Measurements from ENCODE around the gene ARHGAP27. TPM values are rescaled to one million over a fixed set of nuclear protein-coding genes. Genes with fewer than 3 reads are reported as not detected.
"Not testable (repeated sequence)": the region's sequence is repeated elsewhere in the genome, so short reads cannot be mapped to it uniquely, and the experiment has no call there.

The ARHGAP27 gene
- total RNA-seq, 1 donor from 2014 or later, result 39.8 TPM

DNA sequence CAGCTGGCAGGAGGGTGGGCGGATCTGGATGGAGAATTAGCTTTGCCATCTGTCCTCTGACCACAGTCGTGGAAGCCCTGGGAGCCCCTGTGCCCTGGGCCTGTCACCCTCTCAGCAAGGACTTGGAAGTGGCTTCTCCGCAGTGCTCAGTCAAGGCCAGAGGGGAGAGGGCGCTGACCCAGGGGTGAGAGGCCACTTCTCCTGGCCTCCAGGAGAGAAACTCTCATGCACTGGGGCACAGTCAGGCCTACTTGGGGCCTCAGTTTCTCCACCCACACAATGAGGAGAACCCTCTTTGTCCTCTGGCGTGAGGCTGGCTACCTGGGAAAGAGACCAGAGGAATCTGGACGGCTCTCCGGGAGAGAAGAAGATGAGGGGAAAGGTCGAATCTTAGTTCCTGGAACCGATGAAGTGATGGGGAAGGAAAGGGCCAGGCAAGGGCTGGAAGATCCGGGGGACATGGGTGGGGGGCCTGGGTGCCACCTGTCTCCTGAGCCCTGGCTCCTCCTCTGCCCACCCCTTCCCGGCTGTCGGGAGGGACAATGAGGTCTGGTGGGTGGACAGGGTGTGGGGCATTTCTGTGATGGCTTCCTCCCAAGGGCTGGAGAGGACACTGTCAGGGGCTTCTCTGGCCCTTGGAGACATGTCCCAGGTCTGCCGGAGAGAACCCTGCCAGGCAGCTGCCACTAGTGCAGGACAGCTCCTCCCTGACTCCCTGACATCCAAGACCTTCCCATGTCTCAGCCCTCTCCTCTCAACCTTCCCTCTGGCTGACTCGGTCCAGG is 9.0 kb upstream of the ARHGAP27 start:
- no peak for TF ChIP-seq CTCF (conservative IDR thresholded peaks at IDR 0.05; ENCODE audit: low read depth, low read length)
- H3K4me3 ChIP-seq (ENCODE audit: low read depth, low read length), result no peak overlapping the region
- no peak for DNase-seq (ENCODE audit: low read depth)

DNA sequence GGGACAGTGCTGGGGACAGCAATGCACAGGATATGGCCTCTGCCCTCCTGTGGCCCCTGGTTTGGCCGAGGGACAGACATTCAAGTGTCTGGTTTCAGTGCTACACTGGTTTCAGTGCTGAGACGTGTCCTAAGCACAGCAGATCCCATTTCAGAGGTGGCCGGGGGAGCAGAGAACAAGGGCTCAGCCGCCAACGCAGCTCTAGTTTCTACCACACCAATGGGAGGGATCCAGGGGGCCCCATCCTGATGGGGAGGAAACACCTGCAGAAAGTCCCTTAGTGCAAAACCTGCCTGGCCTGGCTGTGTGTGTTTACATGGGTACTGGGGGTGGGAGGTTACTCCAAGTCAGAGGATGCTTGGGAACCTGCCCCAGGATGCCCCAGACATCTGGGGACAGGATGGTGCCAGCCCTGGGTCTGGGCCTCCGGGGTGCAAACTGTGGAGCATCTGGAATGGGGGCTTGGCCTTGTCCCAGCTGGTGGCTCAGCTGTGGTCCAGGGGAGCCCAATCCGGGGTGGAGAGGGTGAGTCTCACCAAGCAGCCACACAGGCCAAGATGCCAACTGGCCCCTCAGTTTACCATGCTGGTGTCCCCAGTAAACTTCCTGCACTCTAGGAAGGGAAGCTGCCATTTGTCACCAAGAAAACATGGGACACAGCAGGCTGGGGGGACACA is 8.3 kb upstream of the ARHGAP27 start:
- not testable (repeated sequence) for H3K4me3 ChIP-seq (ENCODE audit: low read depth, low read length); DNase-seq (ENCODE audit: low read depth)

DNA sequence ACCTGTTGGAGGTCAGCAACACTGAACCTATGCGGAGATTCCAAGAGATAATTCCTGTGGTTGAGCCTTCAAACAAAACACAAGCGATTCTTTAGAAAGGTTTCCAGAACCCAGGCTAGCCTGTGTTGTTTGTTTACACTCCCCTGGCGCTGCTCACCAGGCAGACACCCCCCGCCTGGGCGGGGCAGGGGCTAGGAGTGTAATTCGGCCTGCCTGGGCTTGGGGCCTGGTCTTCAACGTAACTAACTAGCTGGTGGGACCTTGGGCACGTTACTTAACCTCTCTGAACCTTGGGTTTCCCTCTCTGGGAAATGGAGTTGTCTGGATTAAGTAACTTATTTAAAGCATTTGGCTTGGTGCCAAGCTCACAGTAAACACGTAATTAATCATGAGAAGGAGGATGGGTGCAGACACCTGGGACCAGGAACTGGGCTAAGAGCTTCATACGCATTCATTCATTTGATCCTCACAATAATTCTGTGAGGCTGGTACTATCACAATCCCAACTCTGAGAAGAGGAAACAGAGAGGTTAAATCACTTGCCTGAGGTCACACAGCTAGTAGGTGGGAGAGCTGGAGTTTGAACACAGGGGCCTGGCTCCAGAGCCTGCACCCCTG is 7.6 kb upstream of the ARHGAP27 start:
- H3K4me3 ChIP-seq (ENCODE audit: low read depth, low read length), result no peak overlapping the region
- no peak for DNase-seq (ENCODE audit: low read depth)
- TF ChIP-seq CTCF (conservative IDR thresholded peaks at IDR 0.05; ENCODE audit: low read depth, low read length), result no peak

DNA sequence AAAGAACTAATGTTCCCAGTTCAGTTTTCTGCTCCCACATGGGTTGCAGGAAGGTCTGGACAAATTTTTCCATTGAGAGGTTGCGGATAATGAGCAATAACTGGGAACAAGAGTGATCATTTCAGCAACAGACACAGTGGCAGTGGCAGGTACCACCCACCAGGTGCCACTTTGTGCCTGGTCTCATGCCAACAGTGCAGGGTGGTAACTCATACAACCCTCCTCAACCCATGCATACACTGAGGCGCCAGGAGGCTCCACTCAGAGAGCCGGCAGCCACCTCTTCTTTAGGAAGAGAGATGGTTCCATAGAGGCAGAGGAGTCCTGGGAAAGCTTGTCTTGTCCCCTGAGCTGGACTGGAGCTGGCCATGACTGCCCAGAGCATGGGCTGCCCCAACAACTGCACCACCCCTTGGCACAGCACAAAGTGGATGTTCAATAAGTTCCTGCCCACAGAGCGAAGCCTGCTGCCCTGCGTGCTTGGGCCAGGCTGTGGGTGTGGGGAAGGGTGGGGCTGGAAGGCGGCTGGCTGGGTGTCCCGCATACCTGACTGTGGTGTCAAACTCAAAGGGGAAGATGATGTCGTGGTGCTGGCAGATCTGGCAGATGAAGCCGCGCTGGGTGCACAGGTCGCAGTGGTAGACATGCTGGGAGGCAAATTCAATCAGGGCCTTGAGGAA is 6.4 kb upstream of the ARHGAP27 start:
- DNase-seq (ENCODE audit: low read depth), result no peak

DNA sequence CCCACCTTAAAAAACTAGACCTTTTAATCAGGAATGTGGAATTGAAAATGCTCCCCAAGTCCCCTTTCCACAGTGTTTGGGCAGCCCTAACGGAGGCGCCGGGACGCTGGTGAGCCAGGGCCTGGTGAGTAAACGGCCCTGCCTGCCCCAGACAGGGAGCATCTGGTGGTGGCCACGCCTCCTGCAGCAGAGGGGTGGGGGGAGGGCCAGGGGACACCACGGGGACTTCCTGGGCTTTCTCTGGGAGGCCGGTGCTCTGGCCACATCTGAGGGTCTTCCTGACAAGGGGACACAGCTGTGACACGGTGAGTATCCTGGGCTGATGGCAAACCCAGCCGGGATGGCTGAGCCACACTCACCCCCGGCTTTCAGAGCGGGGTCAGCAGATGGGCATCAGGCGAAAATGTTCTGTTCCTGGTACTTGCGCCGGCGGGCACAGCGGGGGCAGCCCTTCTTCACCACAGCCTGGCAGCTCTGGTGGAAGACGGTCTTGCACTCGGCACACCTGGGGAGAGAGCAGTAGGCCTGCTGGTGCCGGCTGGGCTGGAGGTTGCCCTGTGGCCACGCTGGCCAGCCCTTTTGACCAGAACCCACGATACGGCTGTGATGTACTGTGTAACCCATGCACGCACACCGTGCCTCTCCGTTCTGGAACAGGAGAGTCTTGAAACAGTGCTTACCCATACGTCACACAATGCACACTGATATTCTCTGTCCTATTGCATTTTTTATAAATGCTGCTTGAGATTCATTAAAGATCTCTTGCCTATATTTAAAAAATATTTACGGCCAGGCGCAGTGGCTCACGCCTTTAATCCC is 5.0 kb upstream of the ARHGAP27 start:
- DNase-seq (ENCODE audit: low read depth), result no peak
- no peak overlapping the region for H3K4me3 ChIP-seq (ENCODE audit: low read depth, low read length)
- no peak for TF ChIP-seq CTCF (conservative IDR thresholded peaks at IDR 0.05; ENCODE audit: low read depth, low read length)

More for the DNA sequence above, 6.4 kb upstream of the ARHGAP27 start:
- H3K4me3 ChIP-seq (ENCODE audit: low read depth, low read length), result no peak overlapping the region
- TF ChIP-seq CTCF (conservative IDR thresholded peaks at IDR 0.05; ENCODE audit: low read depth, low read length), result peak; percentile 4

DNA sequence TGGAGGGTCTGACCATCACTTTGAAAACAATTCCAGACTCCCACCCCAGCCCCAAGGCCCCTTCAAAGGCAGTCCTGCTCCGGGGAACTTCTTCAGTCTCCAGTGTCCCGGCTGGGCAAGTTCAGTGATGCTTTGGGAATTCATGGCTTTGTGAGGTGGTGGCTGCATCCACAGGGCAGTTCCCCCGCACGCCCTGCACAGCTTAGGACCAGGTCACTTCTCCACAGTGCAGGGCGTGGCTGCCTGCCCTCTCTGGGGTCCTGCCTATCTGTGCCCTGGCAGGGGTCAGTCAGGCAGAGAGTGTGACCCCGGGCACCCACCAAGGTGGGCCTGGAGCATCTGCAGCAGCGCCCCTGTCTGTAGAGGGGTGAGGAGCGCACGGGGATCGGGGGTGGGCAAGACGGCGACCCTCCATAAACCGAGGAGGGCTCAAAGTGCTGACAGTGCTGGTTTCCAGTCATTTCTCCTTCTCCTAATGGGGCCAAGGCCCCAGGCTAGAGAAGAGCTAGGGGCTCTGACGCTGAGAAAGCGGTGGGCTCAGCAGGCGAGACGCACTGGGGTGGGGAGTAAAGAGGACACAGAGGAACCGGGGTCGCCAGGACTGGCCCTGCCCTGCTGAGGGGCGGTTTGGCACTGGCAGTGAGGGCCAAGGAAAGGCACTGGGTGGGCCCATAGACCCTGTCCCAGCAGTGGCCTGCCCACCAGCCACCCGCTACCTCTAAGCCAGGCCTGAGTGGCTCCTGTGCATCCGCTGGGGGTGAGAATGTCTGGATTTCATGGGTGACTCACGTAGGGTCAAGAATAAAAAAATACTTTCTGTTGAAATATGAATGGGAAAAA is 4.2 kb upstream of the ARHGAP27 start:
- H3K4me3 ChIP-seq (ENCODE audit: low read depth, low read length), result no peak overlapping the region
- TF ChIP-seq CTCF (conservative IDR thresholded peaks at IDR 0.05; ENCODE audit: low read depth, low read length), result no peak

More for the DNA sequence above, 4.2 kb upstream of the ARHGAP27 start:
- no peak for DNase-seq (ENCODE audit: low read depth)
